ENCODE measurements around the gene ELP1.

The ELP1 gene

GRCh38 chr9:108882052-108882888 lies 51.7 kb downstream of the ELP1 start:
- H3K9ac ChIP-seq (ENCODE audit: low read length) = no peak overlapping the region
- H3K27ac ChIP-seq (ENCODE audit: low read depth, low read length, poor library complexity, severe bottlenecking) = no peak overlapping the region
- no peak overlapping the region for H3K4me3 ChIP-seq (ENCODE audit: low read depth, low read length, poor library complexity, severe bottlenecking)
- no peaks in the 10 kb centered on the region for H3K79me2 ChIP-seq (ENCODE audit: insufficient read depth, low read length)
- TF ChIP-seq EZH2 (IDR thresholded peaks at IDR 0.05; ENCODE audit: borderline replicate concordance, low read length) (no peak), CTCF (IDR thresholded peaks at IDR 0.05; ENCODE audit: low read length) (no peak)
- no peaks in the 10 kb centered on the region for H3K9me3 ChIP-seq (ENCODE audit: low read length)
- no peaks in the 10 kb centered on the region for H3K9me2 ChIP-seq (ENCODE audit: low read depth, low read length)
- peaks cover 16% of the 10 kb centered on the region for H3K4me1 ChIP-seq (ENCODE audit: insufficient read depth, low read length, severe bottlenecking)
- H4K20me1 ChIP-seq (ENCODE audit: insufficient read depth, low read length) = no peaks in the 10 kb centered on the region
- H3K27me3 ChIP-seq (ENCODE audit: insufficient read depth, low read length) = no peaks in the 10 kb centered on the region
- no peaks in the 10 kb centered on the region for H3F3A ChIP-seq (ENCODE audit: insufficient read depth, low read length)
- H2AFZ ChIP-seq (ENCODE audit: low read length) = no peak overlapping the region
- H3K4me2 ChIP-seq (ENCODE audit: low read length) = no peak overlapping the region
- peaks cover 60% of the 10 kb centered on the region for H3K36me3 ChIP-seq (ENCODE audit: insufficient read depth, low read length)

- Histone ChIP-seq H3K36me3 (ENCODE audit: insufficient read depth, low read length) (peaks cover 71% of the 10 kb centered on the region), H3K9me3 (ENCODE audit: low read length) (no peaks in the 10 kb centered on the region), H3K79me2 (ENCODE audit: insufficient read depth, low read length) (no peaks in the 10 kb centered on the region), H3K27ac (ENCODE audit: low read depth, low read length, poor library complexity, severe bottlenecking) (no peak overlapping the region), H3K4me1 (ENCODE audit: insufficient read depth, low read length, severe bottlenecking) (peaks cover 7% of the 10 kb centered on the region), H2AFZ (ENCODE audit: low read length) (no peak overlapping the region), H3K9ac (ENCODE audit: low read length) (no peak overlapping the region), H4K20me1 (ENCODE audit: insufficient read depth, low read length) (no peaks in the 10 kb centered on the region), H3K4me2 (ENCODE audit: low read length) (no peak overlapping the region), H3K27me3 (ENCODE audit: insufficient read depth, low read length) (no peaks in the 10 kb centered on the region), H3F3A (ENCODE audit: insufficient read depth, low read length) (no peaks in the 10 kb centered on the region), H3K4me3 (ENCODE audit: low read depth, low read length, poor library complexity, severe bottlenecking) (no peak overlapping the region), H3K9me2 (ENCODE audit: low read depth, low read length) (no peaks in the 10 kb centered on the region)
- TF ChIP-seq CTCF (IDR thresholded peaks at IDR 0.05; ENCODE audit: low read length) (no peak), EZH2 (IDR thresholded peaks at IDR 0.05; ENCODE audit: borderline replicate concordance, low read length) (no peak)
Measured at GRCh38 chr9:108880738-108881316, 53.1 kb downstream of the ELP1 start.

- H2AFZ ChIP-seq (ENCODE audit: low read length) = no peak overlapping the region
Measured at GRCh38 chr9:108877524-108877923, 56.4 kb downstream of the ELP1 start.

More at GRCh38 chr9:108877524-108877923, 56.4 kb downstream of the ELP1 start:
- H3K9me2 ChIP-seq (ENCODE audit: low read depth, low read length) = no peaks in the 10 kb centered on the region
- H3K36me3 ChIP-seq (ENCODE audit: insufficient read depth, low read length) = peaks cover 86% of the 10 kb centered on the region
- H3K27ac ChIP-seq (ENCODE audit: low read depth, low read length, poor library complexity, severe bottlenecking) = no peak overlapping the region
- no peak overlapping the region for H3K4me2 ChIP-seq (ENCODE audit: low read length)
- no peaks in the 10 kb centered on the region for H3K4me1 ChIP-seq (ENCODE audit: insufficient read depth, low read length, severe bottlenecking)
- no peaks in the 10 kb centered on the region for H3K9me3 ChIP-seq (ENCODE audit: low read length)
- H3F3A ChIP-seq (ENCODE audit: insufficient read depth, low read length) = no peaks in the 10 kb centered on the region
- no peak for TF ChIP-seq CTCF (IDR thresholded peaks at IDR 0.05; ENCODE audit: low read length)
- TF ChIP-seq EZH2 (IDR thresholded peaks at IDR 0.05; ENCODE audit: borderline replicate concordance, low read length) = no peak
- no peaks in the 10 kb centered on the region for H3K27me3 ChIP-seq (ENCODE audit: insufficient read depth, low read length)
- no peaks in the 10 kb centered on the region for H3K79me2 ChIP-seq (ENCODE audit: insufficient read depth, low read length)
- no peak overlapping the region for H3K4me3 ChIP-seq (ENCODE audit: low read depth, low read length, poor library complexity, severe bottlenecking)
- no peak overlapping the region for H3K9ac ChIP-seq (ENCODE audit: low read length)
- H4K20me1 ChIP-seq (ENCODE audit: insufficient read depth, low read length) = no peaks in the 10 kb centered on the region
